ENCODE results near the gene MOV10. TPM values are rescaled to one million over a fixed set of nuclear protein-coding genes. Genes with fewer than 3 reads are reported as not detected.

Gene MOV10
- total and polyA plus RNA-seq, 2 of the 13 experiments (the other 11 are each of a cell fraction or from before 2014, with no cell fraction given), result 56.4 to 58.2 TPM

DNA sequence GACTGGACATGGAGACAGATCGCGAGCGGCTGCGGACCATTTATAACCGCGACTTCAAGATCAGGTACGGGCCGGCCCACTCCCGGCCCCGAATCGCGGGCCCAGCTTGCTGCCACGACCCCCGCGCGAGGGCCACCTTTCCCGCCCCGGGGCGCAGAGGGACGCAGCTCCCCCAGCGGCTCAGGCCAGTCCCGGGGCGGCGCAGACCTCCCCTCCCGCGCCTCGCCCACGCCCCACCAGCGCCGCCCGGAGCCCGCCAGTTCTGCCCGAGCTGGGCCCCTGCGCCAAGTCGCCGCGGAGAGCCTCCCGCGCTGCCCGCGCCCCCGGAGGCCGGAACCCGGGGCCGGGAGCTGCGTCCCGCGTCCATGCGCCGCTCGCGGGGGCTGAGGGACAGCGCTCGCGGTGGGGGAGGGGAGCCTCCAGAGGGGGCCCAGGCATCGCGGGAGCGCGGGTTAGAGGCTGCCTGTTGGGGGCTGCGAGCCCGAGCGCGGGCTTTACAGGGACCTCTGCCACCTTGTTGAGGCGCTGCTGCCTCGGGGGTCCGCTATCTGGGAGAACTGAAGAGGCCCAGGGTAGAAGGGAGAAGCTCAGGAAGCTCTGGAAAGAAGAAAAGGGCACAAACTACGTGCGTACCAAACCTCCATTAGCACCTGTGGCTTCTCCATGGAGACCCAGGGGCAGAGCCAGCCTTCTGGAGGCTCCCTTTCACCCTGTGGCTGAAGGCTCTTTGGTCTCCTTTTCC lies 698 bp downstream of the MOV10 start (continued):
- peak; percentile 30 for TF ChIP-seq CTCF (CRISPR knock-in tag; IDR thresholded peaks at IDR 0.05)
- TF ChIP-seq HES4 (CRISPR knock-in tag; IDR thresholded peaks at IDR 0.05; ENCODE audit: borderline replicate concordance), result peak; percentile 51; the same call in 1 of the 2 replicates
- TF ChIP-seq ZNF563 (CRISPR knock-in tag; IDR thresholded peaks at IDR 0.05), result peak; percentile 43
- peak; percentile 40 for TF ChIP-seq AGO1 (IDR thresholded peaks at IDR 0.05; ENCODE audit: low read depth, low read length, poor library complexity, severe bottlenecking)
- TF ChIP-seq, protein P1, sequence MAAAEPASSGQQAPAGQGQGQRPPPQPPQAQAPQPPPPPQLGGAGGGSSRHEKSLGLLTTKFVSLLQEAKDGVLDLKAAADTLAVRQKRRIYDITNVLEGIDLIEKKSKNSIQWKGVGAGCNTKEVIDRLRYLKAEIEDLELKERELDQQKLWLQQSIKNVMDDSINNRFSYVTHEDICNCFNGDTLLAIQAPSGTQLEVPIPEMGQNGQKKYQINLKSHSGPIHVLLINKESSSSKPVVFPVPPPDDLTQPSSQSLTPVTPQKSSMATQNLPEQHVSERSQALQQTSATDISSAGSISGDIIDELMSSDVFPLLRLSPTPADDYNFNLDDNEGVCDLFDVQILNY (CRISPR knock-in tag; conservative IDR thresholded peaks at IDR 0.05), result 0 out of 2 replicates have a peak, but pooled peaks have one; percentile 22
- TF ChIP-seq DDIT3 (CRISPR knock-in tag; IDR thresholded peaks at IDR 0.05), result no peak
- no peak for TF ChIP-seq ZFP91 (CRISPR knock-in tag; IDR thresholded peaks at IDR 0.05; ENCODE audit: borderline replicate concordance)
- TF ChIP-seq MXI1 (IDR thresholded peaks at IDR 0.05; ENCODE audit: borderline replicate concordance, low read depth, low read length), result peak; percentile 29; the same call in 1 of the 3 replicates
- no peak for TF ChIP-seq SMYD3 (CRISPR knock-in tag; IDR thresholded peaks at IDR 0.05)
- no peak for TF ChIP-seq GLMP (CRISPR knock-in tag; IDR thresholded peaks at IDR 0.05; ENCODE audit: borderline replicate concordance)
- peak; percentile 63; the same call in 1 of the 2 replicates for TF ChIP-seq ZNF446 (CRISPR knock-in tag; IDR thresholded peaks at IDR 0.05)
- no peak for TF ChIP-seq HDAC6 (IDR thresholded peaks at IDR 0.05; ENCODE audit: low read depth, low read length)
- TF ChIP-seq NFKB2 (CRISPR knock-in tag; IDR thresholded peaks at IDR 0.05; ENCODE audit: borderline replicate concordance), result peak; percentile 41; the same call in 1 of the 2 replicates
- TF ChIP-seq MYPOP (CRISPR knock-in tag; IDR thresholded peaks at IDR 0.05), result 0 out of 2 replicates have a peak, but pooled peaks have one; percentile 13
- no peak for TF ChIP-seq FOXO4 (CRISPR knock-in tag; conservative IDR thresholded peaks at IDR 0.05)
- TF ChIP-seq ZSCAN12 (CRISPR knock-in tag; IDR thresholded peaks at IDR 0.05), result 0 out of 2 replicates have a peak, but pooled peaks have one; percentile 16
- 0 out of 2 replicates have a peak, but pooled peaks have one; percentile 46 for TF ChIP-seq ZFP36L1 (CRISPR knock-in tag; IDR thresholded peaks at IDR 0.05)
- TF ChIP-seq ZNF143 (CRISPR knock-in tag; IDR thresholded peaks at IDR 0.05), result no peak
- peak; percentile 21; the same call in 1 of the 2 replicates for TF ChIP-seq ZMAT3 (CRISPR knock-in tag; conservative IDR thresholded peaks at IDR 0.05)
